WTC11 (cell line): ENCODE measurements around the gene KLHL13.

Experiments
- ETV6 ChIP-seq: sonication (generic); formaldehyde crosslinking; IDR thresholded peaks from 2 replicates; pipeline ENCODE4 v1.8.1; 2022; ENCODE audit warnings: mild to moderate bottlenecking, missing genetic modification reagents
- FOXK1 ChIP-seq: sonication (generic); formaldehyde crosslinking; IDR thresholded peaks from 2 replicates; pipeline ENCODE4 v1.8.0; 2022; ENCODE audit warnings: mild to moderate bottlenecking, moderate library complexity, missing genetic modification reagents
- JUN ChIP-seq: sonication (generic); formaldehyde crosslinking; IDR thresholded peaks from 2 replicates; pipeline ENCODE4 v1.8.0; 2023; ENCODE audit warnings: mild to moderate bottlenecking, missing genetic modification reagents
- MYBL2 ChIP-seq: sonication (generic); formaldehyde crosslinking; IDR thresholded peaks from 2 replicates; pipeline ENCODE4 v1.8.1; 2023; ENCODE audit warnings: mild to moderate bottlenecking, moderate library complexity, missing genetic modification reagents
- SP1 ChIP-seq: sonication (generic); formaldehyde crosslinking; conservative IDR thresholded peaks from 2 replicates; pipeline ENCODE4 v1.8.1; 2022; ENCODE audit warnings: missing genetic modification reagents
- ZNF232 ChIP-seq: sonication (generic); formaldehyde crosslinking; IDR thresholded peaks from 2 replicates; pipeline ENCODE4 v1.8.0; 2022; ENCODE audit warnings: mild to moderate bottlenecking, missing genetic modification reagents
- TF ChIP-seq, protein P1 (sequence below): fragments of 200-600 bp; IDR thresholded peaks from 2 replicates; pipeline ENCODE4 v1.8.0; 2022; ENCODE audit warnings: antibody characterized with exemption
- TF ChIP-seq, protein P2 (sequence below): sonication (generic); formaldehyde crosslinking; IDR thresholded peaks from 2 replicates; pipeline ENCODE4 v1.8.1; 2023; ENCODE audit warnings: mild to moderate bottlenecking, missing genetic modification reagents
- TF ChIP-seq, protein P3 (sequence below): sonication (generic); formaldehyde crosslinking; IDR thresholded peaks from 2 replicates; pipeline ENCODE4 v1.8.0; 2022; ENCODE audit warnings: missing genetic modification reagents
- TF ChIP-seq, protein P4 (sequence below): sonication (generic); formaldehyde crosslinking; IDR thresholded peaks from 2 replicates; pipeline ENCODE4 v1.8.1; 2022; ENCODE audit warnings: mild to moderate bottlenecking, moderate library complexity, missing genetic modification reagents
- TF ChIP-seq, protein P5 (sequence below): sonication (generic); formaldehyde crosslinking; IDR thresholded peaks from 2 replicates; pipeline ENCODE4 v1.8.1; 2022; ENCODE audit warnings: mild to moderate bottlenecking, missing genetic modification reagents, moderate library complexity, borderline replicate concordance
- TF ChIP-seq, protein P6 (sequence below): fragments of 250-450 bp; sonication (Bioruptor Pico); IDR thresholded peaks from 2 replicates; pipeline ENCODE4 v1.9.0; 2021; ENCODE audit warnings: mild to moderate bottlenecking
- TF ChIP-seq, protein P7 (sequence below): sonication (generic); formaldehyde crosslinking; IDR thresholded peaks from 2 replicates; pipeline ENCODE4 v1.8.1; 2022; ENCODE audit warnings: low read depth, mild to moderate bottlenecking, moderate library complexity, missing genetic modification reagents, borderline replicate concordance

DNA sequence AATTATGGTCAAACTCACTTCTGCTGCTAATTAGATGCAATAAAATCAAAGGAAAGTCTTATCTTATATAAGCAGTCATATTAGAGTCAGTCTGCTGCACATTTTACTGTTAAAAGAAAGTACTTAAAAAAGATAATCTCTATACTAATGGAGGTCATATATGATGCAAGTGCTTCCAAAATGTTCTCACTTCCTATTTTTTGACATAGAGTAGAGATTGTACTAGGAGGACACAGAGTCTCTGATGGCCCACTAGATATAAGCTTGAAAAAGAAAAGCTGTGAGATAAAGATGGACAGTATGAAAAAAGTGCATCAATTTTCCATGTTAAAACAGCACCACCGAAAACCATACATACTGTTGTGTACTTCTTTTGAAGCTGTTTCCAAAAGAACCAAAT is 196.9 kb downstream of the KLHL13 start:
- TF ChIP-seq, protein P1, sequence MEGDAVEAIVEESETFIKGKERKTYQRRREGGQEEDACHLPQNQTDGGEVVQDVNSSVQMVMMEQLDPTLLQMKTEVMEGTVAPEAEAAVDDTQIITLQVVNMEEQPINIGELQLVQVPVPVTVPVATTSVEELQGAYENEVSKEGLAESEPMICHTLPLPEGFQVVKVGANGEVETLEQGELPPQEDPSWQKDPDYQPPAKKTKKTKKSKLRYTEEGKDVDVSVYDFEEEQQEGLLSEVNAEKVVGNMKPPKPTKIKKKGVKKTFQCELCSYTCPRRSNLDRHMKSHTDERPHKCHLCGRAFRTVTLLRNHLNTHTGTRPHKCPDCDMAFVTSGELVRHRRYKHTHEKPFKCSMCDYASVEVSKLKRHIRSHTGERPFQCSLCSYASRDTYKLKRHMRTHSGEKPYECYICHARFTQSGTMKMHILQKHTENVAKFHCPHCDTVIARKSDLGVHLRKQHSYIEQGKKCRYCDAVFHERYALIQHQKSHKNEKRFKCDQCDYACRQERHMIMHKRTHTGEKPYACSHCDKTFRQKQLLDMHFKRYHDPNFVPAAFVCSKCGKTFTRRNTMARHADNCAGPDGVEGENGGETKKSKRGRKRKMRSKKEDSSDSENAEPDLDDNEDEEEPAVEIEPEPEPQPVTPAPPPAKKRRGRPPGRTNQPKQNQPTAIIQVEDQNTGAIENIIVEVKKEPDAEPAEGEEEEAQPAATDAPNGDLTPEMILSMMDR = no peak
- TF ChIP-seq FOXK1 (CRISPR knock-in tag) (no peak), MYBL2 (no peak), ZNF232 (CRISPR knock-in tag) (no peak), ETV6 (CRISPR knock-in tag) (no peak), JUN (no peak), SP1 (CRISPR knock-in tag) (no peak)
- TF ChIP-seq, protein P2, sequence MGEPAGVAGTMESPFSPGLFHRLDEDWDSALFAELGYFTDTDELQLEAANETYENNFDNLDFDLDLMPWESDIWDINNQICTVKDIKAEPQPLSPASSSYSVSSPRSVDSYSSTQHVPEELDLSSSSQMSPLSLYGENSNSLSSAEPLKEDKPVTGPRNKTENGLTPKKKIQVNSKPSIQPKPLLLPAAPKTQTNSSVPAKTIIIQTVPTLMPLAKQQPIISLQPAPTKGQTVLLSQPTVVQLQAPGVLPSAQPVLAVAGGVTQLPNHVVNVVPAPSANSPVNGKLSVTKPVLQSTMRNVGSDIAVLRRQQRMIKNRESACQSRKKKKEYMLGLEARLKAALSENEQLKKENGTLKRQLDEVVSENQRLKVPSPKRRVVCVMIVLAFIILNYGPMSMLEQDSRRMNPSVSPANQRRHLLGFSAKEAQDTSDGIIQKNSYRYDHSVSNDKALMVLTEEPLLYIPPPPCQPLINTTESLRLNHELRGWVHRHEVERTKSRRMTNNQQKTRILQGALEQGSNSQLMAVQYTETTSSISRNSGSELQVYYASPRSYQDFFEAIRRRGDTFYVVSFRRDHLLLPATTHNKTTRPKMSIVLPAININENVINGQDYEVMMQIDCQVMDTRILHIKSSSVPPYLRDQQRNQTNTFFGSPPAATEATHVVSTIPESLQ (CRISPR knock-in tag) = no peak
- TF ChIP-seq, protein P3, sequence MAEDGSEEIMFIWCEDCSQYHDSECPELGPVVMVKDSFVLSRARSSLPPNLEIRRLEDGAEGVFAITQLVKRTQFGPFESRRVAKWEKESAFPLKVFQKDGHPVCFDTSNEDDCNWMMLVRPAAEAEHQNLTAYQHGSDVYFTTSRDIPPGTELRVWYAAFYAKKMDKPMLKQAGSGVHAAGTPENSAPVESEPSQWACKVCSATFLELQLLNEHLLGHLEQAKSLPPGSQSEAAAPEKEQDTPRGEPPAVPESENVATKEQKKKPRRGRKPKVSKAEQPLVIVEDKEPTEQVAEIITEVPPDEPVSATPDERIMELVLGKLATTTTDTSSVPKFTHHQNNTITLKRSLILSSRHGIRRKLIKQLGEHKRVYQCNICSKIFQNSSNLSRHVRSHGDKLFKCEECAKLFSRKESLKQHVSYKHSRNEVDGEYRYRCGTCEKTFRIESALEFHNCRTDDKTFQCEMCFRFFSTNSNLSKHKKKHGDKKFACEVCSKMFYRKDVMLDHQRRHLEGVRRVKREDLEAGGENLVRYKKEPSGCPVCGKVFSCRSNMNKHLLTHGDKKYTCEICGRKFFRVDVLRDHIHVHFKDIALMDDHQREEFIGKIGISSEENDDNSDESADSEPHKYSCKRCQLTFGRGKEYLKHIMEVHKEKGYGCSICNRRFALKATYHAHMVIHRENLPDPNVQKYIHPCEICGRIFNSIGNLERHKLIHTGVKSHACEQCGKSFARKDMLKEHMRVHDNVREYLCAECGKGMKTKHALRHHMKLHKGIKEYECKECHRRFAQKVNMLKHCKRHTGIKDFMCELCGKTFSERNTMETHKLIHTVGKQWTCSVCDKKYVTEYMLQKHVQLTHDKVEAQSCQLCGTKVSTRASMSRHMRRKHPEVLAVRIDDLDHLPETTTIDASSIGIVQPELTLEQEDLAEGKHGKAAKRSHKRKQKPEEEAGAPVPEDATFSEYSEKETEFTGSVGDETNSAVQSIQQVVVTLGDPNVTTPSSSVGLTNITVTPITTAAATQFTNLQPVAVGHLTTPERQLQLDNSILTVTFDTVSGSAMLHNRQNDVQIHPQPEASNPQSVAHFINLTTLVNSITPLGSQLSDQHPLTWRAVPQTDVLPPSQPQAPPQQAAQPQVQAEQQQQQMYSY (CRISPR knock-in tag) = no peak
- TF ChIP-seq, protein P4, sequence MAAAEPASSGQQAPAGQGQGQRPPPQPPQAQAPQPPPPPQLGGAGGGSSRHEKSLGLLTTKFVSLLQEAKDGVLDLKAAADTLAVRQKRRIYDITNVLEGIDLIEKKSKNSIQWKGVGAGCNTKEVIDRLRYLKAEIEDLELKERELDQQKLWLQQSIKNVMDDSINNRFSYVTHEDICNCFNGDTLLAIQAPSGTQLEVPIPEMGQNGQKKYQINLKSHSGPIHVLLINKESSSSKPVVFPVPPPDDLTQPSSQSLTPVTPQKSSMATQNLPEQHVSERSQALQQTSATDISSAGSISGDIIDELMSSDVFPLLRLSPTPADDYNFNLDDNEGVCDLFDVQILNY = no peak
- TF ChIP-seq, protein P5, sequence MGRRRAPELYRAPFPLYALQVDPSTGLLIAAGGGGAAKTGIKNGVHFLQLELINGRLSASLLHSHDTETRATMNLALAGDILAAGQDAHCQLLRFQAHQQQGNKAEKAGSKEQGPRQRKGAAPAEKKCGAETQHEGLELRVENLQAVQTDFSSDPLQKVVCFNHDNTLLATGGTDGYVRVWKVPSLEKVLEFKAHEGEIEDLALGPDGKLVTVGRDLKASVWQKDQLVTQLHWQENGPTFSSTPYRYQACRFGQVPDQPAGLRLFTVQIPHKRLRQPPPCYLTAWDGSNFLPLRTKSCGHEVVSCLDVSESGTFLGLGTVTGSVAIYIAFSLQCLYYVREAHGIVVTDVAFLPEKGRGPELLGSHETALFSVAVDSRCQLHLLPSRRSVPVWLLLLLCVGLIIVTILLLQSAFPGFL = no peak
- TF ChIP-seq, protein P6, sequence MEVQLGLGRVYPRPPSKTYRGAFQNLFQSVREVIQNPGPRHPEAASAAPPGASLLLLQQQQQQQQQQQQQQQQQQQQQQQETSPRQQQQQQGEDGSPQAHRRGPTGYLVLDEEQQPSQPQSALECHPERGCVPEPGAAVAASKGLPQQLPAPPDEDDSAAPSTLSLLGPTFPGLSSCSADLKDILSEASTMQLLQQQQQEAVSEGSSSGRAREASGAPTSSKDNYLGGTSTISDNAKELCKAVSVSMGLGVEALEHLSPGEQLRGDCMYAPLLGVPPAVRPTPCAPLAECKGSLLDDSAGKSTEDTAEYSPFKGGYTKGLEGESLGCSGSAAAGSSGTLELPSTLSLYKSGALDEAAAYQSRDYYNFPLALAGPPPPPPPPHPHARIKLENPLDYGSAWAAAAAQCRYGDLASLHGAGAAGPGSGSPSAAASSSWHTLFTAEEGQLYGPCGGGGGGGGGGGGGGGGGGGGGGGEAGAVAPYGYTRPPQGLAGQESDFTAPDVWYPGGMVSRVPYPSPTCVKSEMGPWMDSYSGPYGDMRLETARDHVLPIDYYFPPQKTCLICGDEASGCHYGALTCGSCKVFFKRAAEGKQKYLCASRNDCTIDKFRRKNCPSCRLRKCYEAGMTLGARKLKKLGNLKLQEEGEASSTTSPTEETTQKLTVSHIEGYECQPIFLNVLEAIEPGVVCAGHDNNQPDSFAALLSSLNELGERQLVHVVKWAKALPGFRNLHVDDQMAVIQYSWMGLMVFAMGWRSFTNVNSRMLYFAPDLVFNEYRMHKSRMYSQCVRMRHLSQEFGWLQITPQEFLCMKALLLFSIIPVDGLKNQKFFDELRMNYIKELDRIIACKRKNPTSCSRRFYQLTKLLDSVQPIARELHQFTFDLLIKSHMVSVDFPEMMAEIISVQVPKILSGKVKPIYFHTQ (CRISPR knock-in tag) = no peak
- TF ChIP-seq, protein P7, sequence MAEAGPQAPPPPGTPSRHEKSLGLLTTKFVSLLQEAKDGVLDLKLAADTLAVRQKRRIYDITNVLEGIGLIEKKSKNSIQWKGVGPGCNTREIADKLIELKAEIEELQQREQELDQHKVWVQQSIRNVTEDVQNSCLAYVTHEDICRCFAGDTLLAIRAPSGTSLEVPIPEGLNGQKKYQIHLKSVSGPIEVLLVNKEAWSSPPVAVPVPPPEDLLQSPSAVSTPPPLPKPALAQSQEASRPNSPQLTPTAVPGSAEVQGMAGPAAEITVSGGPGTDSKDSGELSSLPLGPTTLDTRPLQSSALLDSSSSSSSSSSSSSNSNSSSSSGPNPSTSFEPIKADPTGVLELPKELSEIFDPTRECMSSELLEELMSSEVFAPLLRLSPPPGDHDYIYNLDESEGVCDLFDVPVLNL (CRISPR knock-in tag) = no peak
